Suprapubic skin (tissue), 4 donors: ENCODE measurements around the gene GDA.

Experiments used
- CTCF ChIP-seq, 2 donors: fragments of 200-600 bp in 1 of 2; fragments of 450-650 bp in 1 of 2; sonication (generic) in 1 of 2; IDR thresholded peaks; one replicate each; pipeline ENCODE4 v1.5.1; 2016 to 2019; ENCODE audit warnings: antibody characterized with exemption in 2 of 2, mild to moderate bottlenecking in 1 of 2, moderate library complexity in 1 of 2
- EP300 ChIP-seq: sonication (generic); formaldehyde crosslinking; IDR thresholded peaks from one replicate; pipeline ENCODE4 v1.6.1; 2017; ENCODE audit warnings: antibody characterized with exemption
- POLR2A ChIP-seq, 2 donors: fragments of 450-650 bp; IDR thresholded peaks; one replicate each; pipeline ENCODE4 v1.6.1; 2017; ENCODE audit warnings: antibody characterized with exemption in 2 of 2, mild to moderate bottlenecking in 2 of 2, moderate library complexity in 2 of 2
- POLR2AphosphoS5 ChIP-seq, 3 donors: sonication (generic); formaldehyde crosslinking; IDR thresholded peaks; one replicate each; pipeline ENCODE4 v1.6.1; 2017; ENCODE audit warnings: antibody characterized with exemption in 3 of 3

GRCh38 chr9:72139226-72139625 is 10.0 kb upstream of the GDA start:
- TF ChIP-seq CTCF (IDR thresholded peaks at IDR 0.05) = no peak
- TF ChIP-seq EP300 = no peak
- TF ChIP-seq POLR2A (IDR thresholded peaks at IDR 0.05) = no peak
- TF ChIP-seq POLR2AphosphoS5 (IDR thresholded peaks at IDR 0.05) = no peak
